GM20431 (cell line): ENCODE results near the gene ZSWIM3.

Experiments used
- in situ Hi-C: fragments of 300-500 bp; cut with MseI, MboI; formaldehyde crosslinking; loops from one replicate; pipeline ENCODE4 v1.15.0; 2020; ENCODE audit warnings: low sequenced_read_pairs; ENCODE audit not compliant: unreplicated experiment

The ZSWIM3 gene

GRCh38 chr20:45925821-45926506 lies 68.5 kb downstream of the ZSWIM3 start:
- in situ Hi-C loops, result no loop called here

- in situ Hi-C loops, result no loop called here
These were observed 69.3 kb downstream of the ZSWIM3 start for GRCh38 chr20:45926731-45927070.

GRCh38 chr20:45927071-45927878 lies 69.9 kb downstream of the ZSWIM3 start:
- in situ Hi-C loops, result no loop called here
